Spleen (tissue), 11 donors: ENCODE data around the gene NEK3. TPM values are rescaled to one million over a fixed set of nuclear protein-coding genes. Genes with fewer than 3 reads are reported as not detected.
"Not testable (repeated sequence)": the region's sequence is repeated elsewhere in the genome, so short reads cannot be mapped to it uniquely, and the experiment has no call there.

Source experiments
- DNase-seq: peaks from one replicate; pipeline ENCODE4 v3.0.0-alpha.2; 2020
- H3K27ac ChIP-seq, 8 donors: fragments of 200-600 bp; sonication (generic) in 7 of 8; 1 replicate in 4 of 8; 2 replicates in 4 of 8; pipeline versions ENCODE4 v1.5.0 to v1.8.0; 2016 to 2021; ENCODE audit warnings: inconsistent platforms in 4 of 8, mild to moderate bottlenecking in 4 of 8, moderate library complexity in 1 of 8
- H3K27me3 ChIP-seq, 7 donors: fragments of 200-600 bp; sonication (generic) in 6 of 7; replicated peaks in 1 of 7; 1 replicate in 4 of 7; 2 replicates in 3 of 7; pipeline versions ENCODE4 v1.5.0 to v1.8.0; 2016 to 2021; ENCODE audit warnings: inconsistent platforms in 3 of 7, mild to moderate bottlenecking in 1 of 7
- H3K36me3 ChIP-seq, 6 donors: fragments of 200-600 bp; sonication (generic) in 5 of 6; 1 replicate in 4 of 6; 2 replicates in 2 of 6; pipeline versions ENCODE4 v1.5.0 to v1.8.0; 2016 to 2021; ENCODE audit warnings: inconsistent platforms in 2 of 6
- H3K4me1 ChIP-seq, 6 donors: fragments of 200-600 bp; sonication (generic) in 5 of 6; 1 replicate in 3 of 6; 2 replicates in 3 of 6; pipeline versions ENCODE4 v1.5.0 to v1.8.0; 2016 to 2021; ENCODE audit warnings: inconsistent platforms in 3 of 6
- H3K4me3 ChIP-seq, 8 donors: fragments of 200-600 bp; sonication (generic) in 7 of 8; 1 replicate in 4 of 8; 2 replicates in 4 of 8; pipeline versions ENCODE4 v1.5.0 to v1.8.0; 2016 to 2021; ENCODE audit warnings: inconsistent platforms in 4 of 8, mild to moderate bottlenecking in 4 of 8, moderate library complexity in 2 of 8
- H3K9me3 ChIP-seq, 8 donors: fragments of 200-600 bp; sonication (generic) in 7 of 8; 1 replicate in 4 of 8; 2 replicates in 4 of 8; pipeline versions ENCODE4 v1.5.0 to v1.8.0; 2016 to 2021; ENCODE audit warnings: inconsistent platforms in 4 of 8
- POLR2A ChIP-seq, 3 donors: fragments of 450-650 bp; IDR thresholded peaks; one replicate each; pipeline ENCODE4 v1.5.1; 2017; ENCODE audit warnings: antibody characterized with exemption in 3 of 3, mild to moderate bottlenecking in 1 of 3
- POLR2AphosphoS5 ChIP-seq, 3 donors: sonication (generic); formaldehyde crosslinking; IDR thresholded peaks; one replicate each; pipeline ENCODE4 v1.5.1; 2017; ENCODE audit warnings: antibody characterized with exemption in 3 of 3
- WGBS, 5 donors: extraction: QIAGEN DNeasy Blood & Tissue Kit in 3 of 5; methylation state at CpG; one replicate each; pipeline versions ENCODE4 v1.1.5 to v1.1.7; 2013 to 2018; 5-methylcytosine and 5-hydroxymethylcytosine counted together
- intact Hi-C: fragments of 100-400 bp; cut with DNase I; formaldehyde crosslinking; loops from one replicate; pipeline ENCODE4 v1.15.0; 2023; ENCODE audit warnings: low total_unique reads
- polyA plus RNA-seq, 3 donors: library from polyadenylated mRNA; stranded (reverse); fragments of 200-250 nt; gene quantifications; one replicate each; pipeline ENCODE4 v1.2.1, GENCODE V29; 2013
- total RNA-seq, 7 donors: library from RNA; depleted of rRNA in 3 of 7; stranded (reverse); fragments of >200 nt in 3 of 7; fragmentation: NEBNext Ultra II Directional in 4 of 7; extraction: Animal tissue kit (Norgen Biotek cat#: 25700) in 4 of 7; gene quantifications; one replicate each; pipeline versions ENCODE4 v1.1.0 to v1.2.1, GENCODE V29; 2016 to 2021
- TF ChIP-seq, protein P1 (sequence below), 11 experiments: fragments of 200-600 bp in 7 of 11; fragments of 450-650 bp in 4 of 11; sonication (generic) in 4 of 11; IDR thresholded peaks in 8 of 11; conservative IDR thresholded peaks in 3 of 11; 1 replicate in 7 of 11; 2 replicates in 4 of 11; pipeline versions ENCODE4 v1.4.0 to v1.8.0; 2016 to 2021; ENCODE audit warnings: antibody characterized with exemption in 11 of 11, inconsistent platforms in 4 of 11, mild to moderate bottlenecking in 1 of 11
- donor health status: healthy with polysubstance abuse.
- donor health status: DM: no; HTN: no; CAD: no; lungs with moderate emphysema.
- donor health status: DM: no; HTN: no; CAD: no.
- donor health status: Bipolar disorder and iron deficiency.
- donor health status: healthy.
- donor health status: DM: no; HTN: no; CAD: no.
- donor health status: DM: yes; HTN: yes; CAD: no.

The NEK3 gene
- total and polyA plus RNA-seq, 10 donors: 6.7 to 41.4 (median 12.6) TPM

DNA sequence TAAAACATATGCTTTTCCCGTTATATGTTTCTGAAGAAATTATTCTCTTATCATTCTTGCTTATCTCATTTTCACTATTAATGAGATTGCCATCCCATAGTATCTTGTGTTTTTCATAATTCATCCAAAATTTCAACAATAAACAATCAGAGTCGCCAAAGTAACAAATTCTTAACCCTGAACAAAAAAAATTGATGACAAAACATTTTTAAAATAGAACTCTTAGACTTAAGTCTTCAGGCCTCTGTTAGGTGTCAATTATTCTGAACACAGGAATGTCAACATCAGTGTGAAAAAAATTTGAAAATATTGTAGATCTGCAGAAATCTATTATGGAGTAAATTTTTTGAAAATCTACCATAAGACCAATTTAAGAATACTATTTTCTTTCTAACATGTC is 67.9 kb downstream of the NEK3 start:
- DNase-seq: no peak
- Histone ChIP-seq H3K4me1 (no peaks in the 10 kb centered on the region), H3K27ac (no peak overlapping the region), H3K9me3 (no peaks in the 10 kb centered on the region), H3K27me3 (no peaks in the 10 kb centered on the region), H3K36me3 (no peaks in the 10 kb centered on the region), H3K4me3 (no peak overlapping the region)
- 75 to 92% (median 84%) methylated on average over 2 of the region's 2 CpGs for WGBS, 5 donors
- no peak for TF ChIP-seq POLR2AphosphoS5 (IDR thresholded peaks at IDR 0.05)
- intact Hi-C loops: no loop called here

DNA sequence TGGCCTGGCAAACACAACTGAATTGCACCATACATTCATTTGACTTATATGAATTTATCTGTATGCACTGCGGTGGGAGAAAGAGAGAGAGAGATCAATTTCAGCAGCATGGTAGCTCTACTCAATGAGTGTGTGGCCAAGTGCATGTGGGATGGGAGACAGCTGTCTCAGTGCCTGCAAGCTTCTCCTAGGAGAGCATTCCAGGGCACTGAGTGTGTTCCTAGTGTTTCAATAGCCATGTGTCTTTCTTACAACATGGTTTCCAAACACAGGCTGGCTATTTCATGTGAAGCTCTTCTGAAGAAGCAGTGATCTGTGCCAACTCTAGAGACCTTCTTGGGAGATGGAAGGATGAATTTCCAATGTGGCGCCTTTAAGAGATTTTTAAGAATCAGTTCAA is 74.0 kb downstream of the NEK3 start:
- no peak overlapping the region for H3K4me3 ChIP-seq
- H3K4me1 ChIP-seq: no peaks in the 10 kb centered on the region
- H3K27ac ChIP-seq: no peak overlapping the region
- no peak for DNase-seq
- TF ChIP-seq, protein P1, sequence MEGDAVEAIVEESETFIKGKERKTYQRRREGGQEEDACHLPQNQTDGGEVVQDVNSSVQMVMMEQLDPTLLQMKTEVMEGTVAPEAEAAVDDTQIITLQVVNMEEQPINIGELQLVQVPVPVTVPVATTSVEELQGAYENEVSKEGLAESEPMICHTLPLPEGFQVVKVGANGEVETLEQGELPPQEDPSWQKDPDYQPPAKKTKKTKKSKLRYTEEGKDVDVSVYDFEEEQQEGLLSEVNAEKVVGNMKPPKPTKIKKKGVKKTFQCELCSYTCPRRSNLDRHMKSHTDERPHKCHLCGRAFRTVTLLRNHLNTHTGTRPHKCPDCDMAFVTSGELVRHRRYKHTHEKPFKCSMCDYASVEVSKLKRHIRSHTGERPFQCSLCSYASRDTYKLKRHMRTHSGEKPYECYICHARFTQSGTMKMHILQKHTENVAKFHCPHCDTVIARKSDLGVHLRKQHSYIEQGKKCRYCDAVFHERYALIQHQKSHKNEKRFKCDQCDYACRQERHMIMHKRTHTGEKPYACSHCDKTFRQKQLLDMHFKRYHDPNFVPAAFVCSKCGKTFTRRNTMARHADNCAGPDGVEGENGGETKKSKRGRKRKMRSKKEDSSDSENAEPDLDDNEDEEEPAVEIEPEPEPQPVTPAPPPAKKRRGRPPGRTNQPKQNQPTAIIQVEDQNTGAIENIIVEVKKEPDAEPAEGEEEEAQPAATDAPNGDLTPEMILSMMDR (IDR thresholded peaks at IDR 0.05 in 8 of 11, conservative IDR thresholded peaks at IDR 0.05 in 3 of 11): no peak
- TF ChIP-seq POLR2AphosphoS5 (IDR thresholded peaks at IDR 0.05) (no peak), POLR2A (IDR thresholded peaks at IDR 0.05) (no peak)
- no peaks in the 10 kb centered on the region for H3K9me3 ChIP-seq
- no peaks in the 10 kb centered on the region for H3K27me3 ChIP-seq
- no peaks in the 10 kb centered on the region for H3K36me3 ChIP-seq
- intact Hi-C loops: no loop called here
- 84 to 97% (median 95%) methylated on average over 2 of the region's 2 CpGs for WGBS, 5 donors

DNA sequence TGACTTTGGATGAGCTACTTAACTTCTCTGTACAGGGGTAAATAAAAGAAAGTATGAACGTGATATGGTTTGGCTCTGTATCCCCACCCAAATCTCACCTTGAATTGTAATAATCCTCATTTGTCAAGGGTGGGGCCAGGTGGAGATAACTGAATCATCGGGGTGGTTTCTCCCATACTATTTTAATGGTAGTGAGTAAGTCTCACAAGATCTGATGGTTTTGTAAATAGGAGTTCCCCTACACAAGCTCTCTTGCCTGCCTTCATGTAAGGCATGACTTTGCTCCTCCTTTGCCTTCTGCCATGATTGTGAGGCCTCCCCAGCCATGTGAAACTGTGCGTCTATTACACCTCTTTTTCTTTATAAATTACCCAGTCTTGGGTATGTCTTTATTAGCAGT is 74.4 kb downstream of the NEK3 start:
- H3K27me3 ChIP-seq, H3K4me3 ChIP-seq, H3K9me3 ChIP-seq, intact Hi-C loops, DNase-seq, H3K4me1 ChIP-seq, H3K36me3 ChIP-seq, H3K27ac ChIP-seq: not testable (repeated sequence)
- 90 to 97% (median 95%) methylated on average over 3 of the region's 3 CpGs for WGBS, 5 donors

Other genes starting within 250 kb of the NEK3 start
- gene ATP7B, start 148.1 kb downstream of the NEK3 start, total RNA-seq: 1 to 10 TPM; 1.4 to 3.7 (median 2.8) TPM
- gene ATP7B, start 148.1 kb downstream of the NEK3 start, polyA plus RNA-seq: under 1 TPM; 0.17 to 0.32 (median 0.24) TPM
- gene ALG11, start 147.2 kb downstream of the NEK3 start, total RNA-seq: 10 to 100 TPM; 23.1 to 32.2 (median 29.1) TPM
- gene ALG11, start 147.2 kb downstream of the NEK3 start, polyA plus RNA-seq: 1 to 10 TPM; 3.0 to 7.8 (median 3.1) TPM
- gene UTP14C, start 134.9 kb downstream of the NEK3 start, total RNA-seq: 10 to 100 TPM; 12.7 to 20.2 (median 17.2) TPM
- 1 to 10 TPM; 2.2 to 3.7 (median 2.4) TPM for gene UTP14C, start 134.9 kb downstream of the NEK3 start, polyA plus RNA-seq
- gene NEK5, start 30.5 kb downstream of the NEK3 start, total RNA-seq: under 1 TPM in 3 of 7 donors, not detected in 4; 0.10 to 0.30 (median 0.26) TPM
- under 1 TPM; 0.04 to 0.11 (median 0.06) TPM for gene NEK5, start 30.5 kb downstream of the NEK3 start, polyA plus RNA-seq
- 10 to 100 TPM in 5 of 7 donors, 1 to 10 TPM in 2; 7.5 to 13.1 (median 10.8) TPM for gene THSD1, start 246.6 kb upstream of the NEK3 start, total RNA-seq
- 1 to 10 TPM; 1.6 to 4.0 (median 2.3) TPM for gene THSD1, start 246.6 kb upstream of the NEK3 start, polyA plus RNA-seq